Measurements from ENCODE around the gene SPTY2D1.

- no peak for TF ChIP-seq CTCF (conservative IDR thresholded peaks at IDR 0.05)
- no peak for TF ChIP-seq EZH2 (IDR thresholded peaks at IDR 0.05; ENCODE audit: low read depth)
These were observed 42.7 kb upstream of the SPTY2D1 start for GRCh38 chr11:18676803-18677202.

All from PC-9 (cell line).